RCC 7860 (cell line): ENCODE data around the gene ALDH18A1.
"Not testable (repeated sequence)": the region's sequence is repeated elsewhere in the genome, so short reads cannot be mapped to it uniquely, and the experiment has no call there.

Source experiments
- DNase-seq: peaks from one replicate; pipeline ENCODE4 v3.0.0-alpha.2; 2015; ENCODE audit warnings: low spot score
- FAIRE-seq: peaks from 2 replicates; lab custom pipeline; 2012; peaks lifted over from hg19 to GRCh38; lab: Jason Lieb, UNC

The ALDH18A1 gene

GRCh38 chr10:95656291-95657164, at the start of gene ALDH18A1:
Gene ALDH18A1 (minus strand): TSS chr10:95656711. CDS start chr10:95653377, 3,334 bp downstream.
- DNase-seq (peak; percentile 79), FAIRE-seq (peak; percentile 82)

- FAIRE-seq: no peak
- DNase-seq: no peak
Measured at GRCh38 chr10:95698415-95698814, 41.9 kb upstream of the ALDH18A1 start.

GRCh38 chr10:95697429-95697828, 40.9 kb upstream of the ALDH18A1 start:
- FAIRE-seq: no peak

GRCh38 chr10:95694665-95695064, 38.2 kb upstream of the ALDH18A1 start:
- no peak for FAIRE-seq

More at GRCh38 chr10:95697429-95697828, 40.9 kb upstream of the ALDH18A1 start:
- DNase-seq: no peak

GRCh38 chr10:95693668-95694534, 37.4 kb upstream of the ALDH18A1 start, which contains the start of gene TCTN3:
Gene TCTN3 (minus strand): TSS chr10:95693927. CDS start chr10:95693899, 28 bp downstream.
- peak; percentile 97 for FAIRE-seq
- peak; percentile 99 for DNase-seq

More at GRCh38 chr10:95694665-95695064, 38.2 kb upstream of the ALDH18A1 start:
- no peak for DNase-seq

GRCh38 chr10:95693071-95693667, 36.7 kb upstream of the ALDH18A1 start:
- no peak for FAIRE-seq
- no peak for DNase-seq

- FAIRE-seq (no peak), DNase-seq (no peak)
Measured at GRCh38 chr10:95691281-95691680, 34.8 kb upstream of the ALDH18A1 start.

- FAIRE-seq (no peak), DNase-seq (no peak)
Measured at GRCh38 chr10:95688648-95689047, 32.1 kb upstream of the ALDH18A1 start.

GRCh38 chr10:95683966-95684365, 27.5 kb upstream of the ALDH18A1 start:
- DNase-seq (no peak), FAIRE-seq (no peak)

- FAIRE-seq (no peak), DNase-seq (no peak)
Measured at GRCh38 chr10:95675403-95676116, 19.0 kb upstream of the ALDH18A1 start.

GRCh38 chr10:95674643-95675042, 18.1 kb upstream of the ALDH18A1 start:
- DNase-seq (no peak), FAIRE-seq (no peak)

GRCh38 chr10:95672641-95673040, 16.1 kb upstream of the ALDH18A1 start:
- not testable (repeated sequence) for FAIRE-seq, DNase-seq

- FAIRE-seq (no peak), DNase-seq (no peak)
Measured at GRCh38 chr10:95664543-95664942, 8.0 kb upstream of the ALDH18A1 start.

- DNase-seq: no peak
- no peak for FAIRE-seq
Measured at GRCh38 chr10:95663496-95663895, 7.0 kb upstream of the ALDH18A1 start.

- FAIRE-seq: no peak
- DNase-seq: no peak
Measured at GRCh38 chr10:95661818-95662217, 5.3 kb upstream of the ALDH18A1 start.

- DNase-seq (peak; percentile 75), FAIRE-seq (peak; percentile 86)
Measured at GRCh38 chr10:95660283-95660682, 3.8 kb upstream of the ALDH18A1 start.

GRCh38 chr10:95657250-95657649, 739 bp upstream of the ALDH18A1 start:
- FAIRE-seq (no peak), DNase-seq (no peak)

GRCh38 chr10:95655571-95656290, 780 bp downstream of the ALDH18A1 start:
- FAIRE-seq (no peak), DNase-seq (no peak)

GRCh38 chr10:95653895-95654294, 2.6 kb downstream of the ALDH18A1 start:
- FAIRE-seq: no peak

More at GRCh38 chr10:95653895-95654294, 2.6 kb downstream of the ALDH18A1 start:
- DNase-seq: no peak
